Epithelial cell of proximal tubule (primary cell): ENCODE measurements around the gene MAST4. TPM values are rescaled to one million over a fixed set of nuclear protein-coding genes. Genes with fewer than 3 reads are reported as not detected.
A peak's percentile ranks its signal among the peaks of the same experiment; 100 is the strongest.

Experiments used
- DNase-seq: peaks from one replicate; pipeline ENCODE4 v3.0.0-alpha.2; 2011; ENCODE audit warnings: low read depth
- H3K4me3 ChIP-seq: 2 replicates; pipeline ENCODE4 v1.5.1; 2011; ENCODE audit warnings: low read depth, mild to moderate bottlenecking, low read length
- CTCF ChIP-seq: conservative IDR thresholded peaks from 2 replicates; pipeline ENCODE4 v1.5.1; 2012; ENCODE audit warnings: low read depth, mild to moderate bottlenecking, low read length
- total RNA-seq: library from RNA; depleted of rRNA; stranded (reverse); fragments of >200 nt; gene quantifications from 2 replicates; pipeline ENCODE4 v1.2.3, GENCODE V29; 2015

MAST4 gene
- total RNA-seq, 1 donor from 2014 or later, result 17.3 TPM

DNA sequence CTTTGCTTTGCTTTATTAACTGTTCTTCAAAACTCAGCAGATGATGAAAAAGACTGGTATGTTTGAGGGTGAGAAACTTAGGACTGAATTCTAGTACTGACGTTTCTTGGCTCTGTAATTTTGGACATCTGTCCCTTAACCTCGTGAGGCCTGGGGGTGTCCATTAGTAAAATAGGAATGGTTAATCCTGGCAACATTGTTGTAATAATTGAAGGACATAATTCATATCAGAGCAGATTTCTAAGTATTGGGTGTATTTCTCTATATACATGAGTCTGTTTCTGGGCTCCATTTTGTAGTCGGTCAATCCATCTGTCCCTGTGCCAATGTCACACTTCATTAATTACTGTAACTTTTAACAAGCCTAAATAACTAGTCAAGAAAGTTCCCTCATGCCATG is 206.7 kb downstream of the MAST4 start:
- DNase-seq, result no peak
- no peak for TF ChIP-seq CTCF
- H3K4me3 ChIP-seq, result no peak overlapping the region

GRCh38 chr5:66805514-66806430 is 209.6 kb downstream of the MAST4 start:
- no peak for TF ChIP-seq CTCF
- H3K4me3 ChIP-seq, result no peak overlapping the region
- no peak for DNase-seq

DNA sequence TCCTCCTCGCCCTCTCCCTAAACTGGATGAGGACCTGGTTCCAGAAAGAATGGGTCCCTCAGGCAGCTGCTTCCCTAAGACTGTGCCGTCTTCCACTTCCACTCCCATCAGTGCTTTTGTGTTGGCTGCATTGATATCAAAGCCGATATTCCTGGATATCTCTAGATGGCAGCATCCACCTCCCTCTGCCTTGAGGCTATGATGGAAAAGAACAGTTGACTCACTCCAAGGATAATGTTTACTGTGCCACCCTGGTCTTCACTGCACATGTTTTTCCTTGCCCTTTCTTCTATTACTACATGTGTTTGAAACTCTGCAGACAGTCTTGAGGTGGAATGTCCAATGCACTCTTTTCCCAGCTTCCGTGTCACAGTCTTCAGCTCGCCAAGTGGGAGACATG is 211.6 kb downstream of the MAST4 start:
- no peak for DNase-seq
- peak; percentile 64 for TF ChIP-seq CTCF
- H3K4me3 ChIP-seq, result no peak overlapping the region

GRCh38 chr5:66808663-66809062 is 212.5 kb downstream of the MAST4 start:
- no peak for TF ChIP-seq CTCF
- DNase-seq, result no peak
- H3K4me3 ChIP-seq, result no peak overlapping the region

- no peak overlapping the region for H3K4me3 ChIP-seq
- no peak for DNase-seq
- no peak for TF ChIP-seq CTCF
Observed at GRCh38 chr5:66810151-66810550, 214.0 kb downstream of the MAST4 start.

GRCh38 chr5:66810848-66811261 is 214.7 kb downstream of the MAST4 start:
- no peak for TF ChIP-seq CTCF
- no peak for DNase-seq
- H3K4me3 ChIP-seq, result no peak overlapping the region

DNA sequence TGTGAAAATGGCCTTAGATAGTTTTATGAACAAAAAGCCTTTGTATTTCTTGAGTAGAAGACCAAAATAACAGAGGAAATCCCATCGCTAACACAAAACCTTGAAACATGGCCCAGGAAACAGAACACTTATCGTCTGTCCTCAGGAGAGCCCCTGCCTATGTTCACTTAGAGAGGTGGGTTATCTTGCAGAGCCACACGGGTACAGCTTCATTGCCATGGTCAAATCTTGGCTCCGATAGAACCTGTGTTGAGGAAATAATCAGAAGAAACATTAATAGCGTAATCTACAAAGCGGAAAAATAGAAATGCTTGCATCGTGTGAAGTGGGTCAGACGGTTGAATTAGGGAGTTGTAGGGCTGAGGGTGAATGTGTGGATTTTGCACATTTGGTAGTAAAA is 216.1 kb downstream of the MAST4 start:
- H3K4me3 ChIP-seq, result no peak overlapping the region
- no peak for TF ChIP-seq CTCF
- DNase-seq, result no peak
